GM23338 (cell line): ENCODE data around the gene OR51V1. TPM values are rescaled to one million over a fixed set of nuclear protein-coding genes. Genes with fewer than 3 reads are reported as not detected.

Source experiments
- ATAC-seq: fragments of 200-7000 bp; cut with Tn5 transposase; 3 replicates; pipeline ENCODE4 v1.9.1; 2020
- DNase-seq: peaks from one replicate; pipeline ENCODE4 v3.0.0-alpha.2; 2015; ENCODE audit warnings: low spot score
- H2AFZ ChIP-seq: fragments of 200-600 bp; sonication (generic); 2 replicates; pipeline ENCODE4 v1.8.0; 2016; ENCODE audit warnings: antibody characterized with exemption, mild to moderate bottlenecking, moderate library complexity
- H3F3A ChIP-seq: fragments of 200-600 bp; sonication (generic); replicated peaks from 2 replicates; pipeline ENCODE4 v1.8.0; 2017; ENCODE audit warnings: antibody characterized with exemption, mixed run types, low read depth
- H3K27ac ChIP-seq: fragments of 200-600 bp; sonication (generic); 2 replicates; pipeline ENCODE4 v1.6.1; 2016; ENCODE audit warnings: low read depth
- H3K27me3 ChIP-seq: fragments of 200-600 bp; sonication (generic); 2 replicates; pipeline ENCODE4 v1.8.0; 2016; ENCODE audit warnings: mild to moderate bottlenecking, mixed run types, moderate library complexity; ENCODE audit not compliant: insufficient read depth
- H3K36me3 ChIP-seq: fragments of 200-600 bp; sonication (generic); 2 replicates; pipeline ENCODE4 v1.8.0; 2016; ENCODE audit warnings: mild to moderate bottlenecking; ENCODE audit not compliant: insufficient read depth
- H3K4me1 ChIP-seq: fragments of 200-600 bp; sonication (generic); 2 replicates; pipeline ENCODE4 v1.8.0; 2016; ENCODE audit warnings: mild to moderate bottlenecking, moderate library complexity; ENCODE audit not compliant: insufficient read depth
- H3K4me2 ChIP-seq: fragments of 200-600 bp; sonication (generic); 2 replicates; pipeline ENCODE4 v1.7.1; 2017; ENCODE audit warnings: mixed run types
- H3K4me3 ChIP-seq: fragments of 200-600 bp; sonication (generic); 2 replicates; pipeline ENCODE4 v1.6.1; 2016; ENCODE audit warnings: mixed run types
- H3K79me2 ChIP-seq: fragments of 200-600 bp; sonication (generic); replicated peaks from 2 replicates; pipeline ENCODE4 v1.8.0; 2017; ENCODE audit warnings: mild to moderate bottlenecking; ENCODE audit not compliant: insufficient read depth
- H3K9me2 ChIP-seq: fragments of 200-600 bp; sonication (generic); 2 replicates; pipeline ENCODE4 v1.8.0; 2017; ENCODE audit not compliant: insufficient read depth
- H4K20me1 ChIP-seq: fragments of 200-600 bp; sonication (generic); replicated peaks from 2 replicates; pipeline ENCODE4 v1.8.0; 2017; ENCODE audit warnings: mild to moderate bottlenecking; ENCODE audit not compliant: insufficient read depth
- H3K27ac Mint-ChIP-seq: 2 replicates; pipeline ENCODE4 v1.8.0; 2020; ENCODE audit warnings: inconsistent platforms, mild to moderate bottlenecking, moderate library complexity, mixed read lengths
- H3K27me3 Mint-ChIP-seq: 3 replicates; pipeline ENCODE4 v1.8.0; 2022; ENCODE audit warnings: low read depth, mild to moderate bottlenecking, moderate library complexity, mixed read lengths, inconsistent platforms; ENCODE audit not compliant: insufficient read depth, poor library complexity
- H3K36me3 Mint-ChIP-seq: 3 replicates; pipeline ENCODE4 v1.8.0; 2021; ENCODE audit warnings: low read depth, mild to moderate bottlenecking, inconsistent platforms, moderate library complexity, mixed read lengths
- H3K4me1 Mint-ChIP-seq: 3 replicates; pipeline ENCODE4 v1.8.0; 2020; ENCODE audit warnings: mild to moderate bottlenecking, inconsistent platforms, mixed read lengths
- H3K4me3 Mint-ChIP-seq: 3 replicates; pipeline ENCODE4 v1.8.0; 2021; ENCODE audit warnings: moderate library complexity, mild to moderate bottlenecking, inconsistent platforms, mixed read lengths
- H3K9me3 Mint-ChIP-seq: 3 replicates; pipeline ENCODE4 v1.8.0; 2020; ENCODE audit warnings: moderate library complexity, mild to moderate bottlenecking, inconsistent platforms, mixed read lengths
- CREB1 ChIP-seq: fragments of 250-450 bp; sonication (Bioruptor Pico); IDR thresholded peaks from 2 replicates; pipeline ENCODE4 v1.5.0; 2020; ENCODE audit warnings: low read depth, mild to moderate bottlenecking, moderate library complexity
- EZH2 ChIP-seq: fragments of 200-600 bp; sonication (generic); IDR thresholded peaks from one replicate; pipeline ENCODE4 v1.8.0; 2017; ENCODE audit warnings: antibody characterized with exemption, mild to moderate bottlenecking, low read depth; ENCODE audit not compliant: unreplicated experiment
- EZH2phosphoT487 ChIP-seq: fragments of 200-600 bp; sonication (generic); IDR thresholded peaks from one replicate; pipeline ENCODE4 v1.8.1; 2018; ENCODE audit warnings: antibody characterized with exemption; ENCODE audit not compliant: unreplicated experiment
- ZNF114 ChIP-seq: fragments of 250-450 bp; sonication (Bioruptor Pico); IDR thresholded peaks from 2 replicates; pipeline ENCODE4 v1.5.0; 2020; ENCODE audit warnings: mild to moderate bottlenecking, moderate library complexity
- polyA plus RNA-seq: library from polyadenylated mRNA; unstranded; fragments of >200 nt; fragmentation: Nextera tagmentation; extraction: Ambion mirVana; gene quantifications from 2 replicates; pipeline ENCODE4 v1.2.1, GENCODE V29; 2016
- total RNA-seq: library from RNA; depleted of rRNA; stranded (reverse); fragments of >200 nt; shearing (Covaris generic); gene quantifications from 2 replicates; pipeline ENCODE4 v1.2.3, GENCODE V29; 2014
- TF ChIP-seq, protein P1 (sequence below): fragments of 250-450 bp; sonication (Bioruptor Pico); IDR thresholded peaks from 2 replicates; pipeline ENCODE4 v1.5.0; 2020; ENCODE audit warnings: mild to moderate bottlenecking, moderate library complexity
- TF ChIP-seq, protein P2 (sequence below), 2 experiments: fragments of 200-600 bp in 1 of 2; sonication (generic) in 1 of 2; conservative IDR thresholded peaks; 2 replicates each; pipeline versions ENCODE4 v1.5.1 to v1.6.1; 2016 to 2017; ENCODE audit warnings: antibody characterized with exemption in 2 of 2, low read depth in 2 of 2, mild to moderate bottlenecking in 2 of 2, moderate library complexity in 1 of 2
- TF ChIP-seq, protein P3 (sequence below): IDR thresholded peaks from one replicate; pipeline ENCODE4 v1.6.1; 2018; ENCODE audit warnings: antibody characterized with exemption; ENCODE audit not compliant: unreplicated experiment
- TF ChIP-seq, protein P4 (sequence below): IDR thresholded peaks from 2 replicates; pipeline ENCODE4 v1.6.1; 2016; ENCODE audit warnings: antibody characterized with exemption

Gene OR51V1
- total and polyA plus RNA-seq, 2 experiments from 2014 or later, result not detected

DNA sequence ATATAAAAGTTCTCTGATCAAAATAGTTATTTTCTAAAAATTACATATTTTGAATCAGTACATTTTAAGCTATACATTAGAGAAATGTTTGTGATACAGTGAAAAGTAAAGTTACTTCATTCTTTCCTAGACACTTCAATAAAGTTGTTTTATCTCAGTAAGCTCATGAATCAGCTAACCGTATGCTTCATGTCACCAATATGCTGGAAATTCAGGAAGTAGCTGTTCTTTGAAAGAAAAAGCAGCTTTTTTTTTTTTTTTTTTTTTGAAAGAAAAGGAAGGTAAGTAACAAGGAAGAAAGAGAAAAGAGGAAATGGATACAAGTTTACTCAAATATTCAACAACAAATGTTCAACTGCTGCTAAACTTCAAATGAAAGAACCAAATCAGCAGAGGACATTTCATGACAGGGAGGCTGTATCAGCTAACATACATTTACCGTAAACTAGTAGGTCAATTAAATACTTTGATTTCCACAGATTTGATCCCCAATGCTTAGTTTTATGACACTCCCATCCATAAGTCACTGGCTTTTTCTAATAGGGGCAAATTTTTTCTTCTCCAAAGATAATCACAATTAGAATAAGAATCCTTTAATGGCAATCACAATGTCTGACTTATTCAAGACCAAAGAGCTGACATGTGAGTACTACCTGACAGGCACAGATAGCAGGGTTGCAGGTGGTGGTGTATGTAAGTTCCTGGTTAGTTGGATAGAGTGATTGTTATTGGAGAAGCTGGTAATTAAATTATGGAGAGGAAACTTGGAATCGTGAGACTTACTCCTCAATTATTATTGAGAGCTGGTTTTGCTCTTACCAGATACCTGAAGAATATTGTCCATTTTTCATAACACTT, 46.7 kb downstream of the OR51V1 start (continued):
- TF ChIP-seq, protein P1, sequence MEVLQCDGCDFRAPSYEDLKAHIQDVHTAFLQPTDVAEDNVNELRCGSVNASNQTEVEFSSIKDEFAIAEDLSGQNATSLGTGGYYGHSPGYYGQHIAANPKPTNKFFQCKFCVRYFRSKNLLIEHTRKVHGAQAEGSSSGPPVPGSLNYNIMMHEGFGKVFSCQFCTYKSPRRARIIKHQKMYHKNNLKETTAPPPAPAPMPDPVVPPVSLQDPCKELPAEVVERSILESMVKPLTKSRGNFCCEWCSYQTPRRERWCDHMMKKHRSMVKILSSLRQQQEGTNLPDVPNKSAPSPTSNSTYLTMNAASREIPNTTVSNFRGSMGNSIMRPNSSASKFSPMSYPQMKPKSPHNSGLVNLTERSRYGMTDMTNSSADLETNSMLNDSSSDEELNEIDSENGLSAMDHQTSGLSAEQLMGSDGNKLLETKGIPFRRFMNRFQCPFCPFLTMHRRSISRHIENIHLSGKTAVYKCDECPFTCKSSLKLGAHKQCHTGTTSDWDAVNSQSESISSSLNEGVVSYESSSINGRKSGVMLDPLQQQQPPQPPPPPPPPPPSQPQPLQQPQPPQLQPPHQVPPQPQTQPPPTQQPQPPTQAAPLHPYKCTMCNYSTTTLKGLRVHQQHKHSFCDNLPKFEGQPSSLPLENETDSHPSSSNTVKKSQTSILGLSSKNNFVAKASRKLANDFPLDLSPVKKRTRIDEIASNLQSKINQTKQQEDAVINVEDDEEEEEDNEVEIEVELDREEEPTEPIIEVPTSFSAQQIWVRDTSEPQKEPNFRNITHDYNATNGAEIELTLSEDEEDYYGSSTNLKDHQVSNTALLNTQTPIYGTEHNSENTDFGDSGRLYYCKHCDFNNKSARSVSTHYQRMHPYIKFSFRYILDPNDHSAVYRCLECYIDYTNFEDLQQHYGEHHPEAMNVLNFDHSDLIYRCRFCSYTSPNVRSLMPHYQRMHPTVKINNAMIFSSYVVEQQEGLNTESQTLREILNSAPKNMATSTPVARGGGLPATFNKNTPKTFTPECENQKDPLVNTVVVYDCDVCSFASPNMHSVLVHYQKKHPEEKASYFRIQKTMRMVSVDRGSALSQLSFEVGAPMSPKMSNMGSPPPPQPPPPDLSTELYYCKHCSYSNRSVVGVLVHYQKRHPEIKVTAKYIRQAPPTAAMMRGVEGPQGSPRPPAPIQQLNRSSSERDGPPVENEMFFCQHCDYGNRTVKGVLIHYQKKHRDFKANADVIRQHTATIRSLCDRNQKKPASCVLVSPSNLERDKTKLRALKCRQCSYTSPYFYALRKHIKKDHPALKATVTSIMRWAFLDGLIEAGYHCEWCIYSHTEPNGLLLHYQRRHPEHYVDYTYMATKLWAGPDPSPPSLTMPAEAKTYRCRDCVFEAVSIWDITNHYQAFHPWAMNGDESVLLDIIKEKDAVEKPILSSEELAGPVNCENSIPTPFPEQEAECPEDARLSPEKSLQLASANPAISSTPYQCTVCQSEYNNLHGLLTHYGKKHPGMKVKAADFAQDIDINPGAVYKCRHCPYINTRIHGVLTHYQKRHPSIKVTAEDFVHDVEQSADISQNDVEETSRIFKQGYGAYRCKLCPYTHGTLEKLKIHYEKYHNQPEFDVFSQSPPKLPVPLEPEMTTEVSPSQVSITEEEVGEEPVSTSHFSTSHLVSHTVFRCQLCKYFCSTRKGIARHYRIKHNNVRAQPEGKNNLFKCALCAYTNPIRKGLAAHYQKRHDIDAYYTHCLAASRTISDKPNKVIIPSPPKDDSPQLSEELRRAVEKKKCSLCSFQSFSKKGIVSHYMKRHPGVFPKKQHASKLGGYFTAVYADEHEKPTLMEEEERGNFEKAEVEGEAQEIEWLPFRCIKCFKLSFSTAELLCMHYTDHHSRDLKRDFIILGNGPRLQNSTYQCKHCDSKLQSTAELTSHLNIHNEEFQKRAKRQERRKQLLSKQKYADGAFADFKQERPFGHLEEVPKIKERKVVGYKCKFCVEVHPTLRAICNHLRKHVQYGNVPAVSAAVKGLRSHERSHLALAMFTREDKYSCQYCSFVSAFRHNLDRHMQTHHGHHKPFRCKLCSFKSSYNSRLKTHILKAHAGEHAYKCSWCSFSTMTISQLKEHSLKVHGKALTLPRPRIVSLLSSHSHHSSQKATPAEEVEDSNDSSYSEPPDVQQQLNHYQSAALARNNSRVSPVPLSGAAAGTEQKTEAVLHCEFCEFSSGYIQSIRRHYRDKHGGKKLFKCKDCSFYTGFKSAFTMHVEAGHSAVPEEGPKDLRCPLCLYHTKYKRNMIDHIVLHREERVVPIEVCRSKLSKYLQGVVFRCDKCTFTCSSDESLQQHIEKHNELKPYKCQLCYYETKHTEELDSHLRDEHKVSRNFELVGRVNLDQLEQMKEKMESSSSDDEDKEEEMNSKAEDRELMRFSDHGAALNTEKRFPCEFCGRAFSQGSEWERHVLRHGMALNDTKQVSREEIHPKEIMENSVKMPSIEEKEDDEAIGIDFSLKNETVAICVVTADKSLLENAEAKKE (CRISPR knock-in tag), result no peak
- TF ChIP-seq EZH2 (no peak), CREB1 (CRISPR knock-in tag) (no peak)

DNA sequence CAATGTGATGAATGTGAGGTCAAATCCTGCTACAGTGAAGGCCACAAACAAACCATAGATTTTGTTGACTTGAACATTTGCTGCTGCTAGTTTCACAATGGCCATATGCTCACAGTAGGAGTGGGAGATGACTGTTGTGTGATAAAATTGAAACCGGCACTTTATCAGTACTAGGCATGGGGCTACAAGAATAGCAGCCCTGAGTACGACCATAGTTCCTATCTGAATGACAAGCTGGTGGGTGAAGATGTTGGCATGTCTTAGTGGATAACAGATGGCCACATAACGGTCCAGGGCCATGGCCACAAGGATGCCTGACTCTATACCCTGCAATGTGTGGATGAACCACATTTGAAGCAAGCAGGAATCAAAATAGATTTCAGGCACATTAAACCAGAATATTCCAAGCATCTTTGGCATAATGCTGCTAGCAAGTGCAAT, 48.7 kb downstream of the OR51V1 start:
- no peaks in the 10 kb centered on the region for H3K36me3 Mint-ChIP-seq
- no peaks in the 10 kb centered on the region for H3K27me3 Mint-ChIP-seq
- Histone ChIP-seq H4K20me1 (no peaks in the 10 kb centered on the region), H3K36me3 (no peaks in the 10 kb centered on the region), H3F3A (no peaks in the 10 kb centered on the region), H3K4me2 (no peak overlapping the region), H3K27me3 (no peaks in the 10 kb centered on the region), H3K27ac (no peak overlapping the region), H3K4me3 (no peak overlapping the region), H3K9me2 (no peaks in the 10 kb centered on the region), H2AFZ (no peak overlapping the region), H3K79me2 (no peaks in the 10 kb centered on the region), H3K4me1 (peaks cover 6% of the 10 kb centered on the region; the same call in 1 of the 2 replicates)
- H3K4me3 Mint-ChIP-seq, result no peak overlapping the region
- ATAC-seq (no peak), DNase-seq (no peak)
- H3K27ac Mint-ChIP-seq, result no peak overlapping the region
- peaks cover 6% of the 10 kb centered on the region; the same call in 2 of the 3 replicates for H3K4me1 Mint-ChIP-seq
- H3K9me3 Mint-ChIP-seq, result no peaks in the 10 kb centered on the region
- TF ChIP-seq, protein P2, sequence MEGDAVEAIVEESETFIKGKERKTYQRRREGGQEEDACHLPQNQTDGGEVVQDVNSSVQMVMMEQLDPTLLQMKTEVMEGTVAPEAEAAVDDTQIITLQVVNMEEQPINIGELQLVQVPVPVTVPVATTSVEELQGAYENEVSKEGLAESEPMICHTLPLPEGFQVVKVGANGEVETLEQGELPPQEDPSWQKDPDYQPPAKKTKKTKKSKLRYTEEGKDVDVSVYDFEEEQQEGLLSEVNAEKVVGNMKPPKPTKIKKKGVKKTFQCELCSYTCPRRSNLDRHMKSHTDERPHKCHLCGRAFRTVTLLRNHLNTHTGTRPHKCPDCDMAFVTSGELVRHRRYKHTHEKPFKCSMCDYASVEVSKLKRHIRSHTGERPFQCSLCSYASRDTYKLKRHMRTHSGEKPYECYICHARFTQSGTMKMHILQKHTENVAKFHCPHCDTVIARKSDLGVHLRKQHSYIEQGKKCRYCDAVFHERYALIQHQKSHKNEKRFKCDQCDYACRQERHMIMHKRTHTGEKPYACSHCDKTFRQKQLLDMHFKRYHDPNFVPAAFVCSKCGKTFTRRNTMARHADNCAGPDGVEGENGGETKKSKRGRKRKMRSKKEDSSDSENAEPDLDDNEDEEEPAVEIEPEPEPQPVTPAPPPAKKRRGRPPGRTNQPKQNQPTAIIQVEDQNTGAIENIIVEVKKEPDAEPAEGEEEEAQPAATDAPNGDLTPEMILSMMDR (conservative IDR thresholded peaks at IDR 0.05; ENCODE audit: low read depth in 2 of 2), result no peak
- TF ChIP-seq EZH2phosphoT487, result no peak
- TF ChIP-seq, protein P3, sequence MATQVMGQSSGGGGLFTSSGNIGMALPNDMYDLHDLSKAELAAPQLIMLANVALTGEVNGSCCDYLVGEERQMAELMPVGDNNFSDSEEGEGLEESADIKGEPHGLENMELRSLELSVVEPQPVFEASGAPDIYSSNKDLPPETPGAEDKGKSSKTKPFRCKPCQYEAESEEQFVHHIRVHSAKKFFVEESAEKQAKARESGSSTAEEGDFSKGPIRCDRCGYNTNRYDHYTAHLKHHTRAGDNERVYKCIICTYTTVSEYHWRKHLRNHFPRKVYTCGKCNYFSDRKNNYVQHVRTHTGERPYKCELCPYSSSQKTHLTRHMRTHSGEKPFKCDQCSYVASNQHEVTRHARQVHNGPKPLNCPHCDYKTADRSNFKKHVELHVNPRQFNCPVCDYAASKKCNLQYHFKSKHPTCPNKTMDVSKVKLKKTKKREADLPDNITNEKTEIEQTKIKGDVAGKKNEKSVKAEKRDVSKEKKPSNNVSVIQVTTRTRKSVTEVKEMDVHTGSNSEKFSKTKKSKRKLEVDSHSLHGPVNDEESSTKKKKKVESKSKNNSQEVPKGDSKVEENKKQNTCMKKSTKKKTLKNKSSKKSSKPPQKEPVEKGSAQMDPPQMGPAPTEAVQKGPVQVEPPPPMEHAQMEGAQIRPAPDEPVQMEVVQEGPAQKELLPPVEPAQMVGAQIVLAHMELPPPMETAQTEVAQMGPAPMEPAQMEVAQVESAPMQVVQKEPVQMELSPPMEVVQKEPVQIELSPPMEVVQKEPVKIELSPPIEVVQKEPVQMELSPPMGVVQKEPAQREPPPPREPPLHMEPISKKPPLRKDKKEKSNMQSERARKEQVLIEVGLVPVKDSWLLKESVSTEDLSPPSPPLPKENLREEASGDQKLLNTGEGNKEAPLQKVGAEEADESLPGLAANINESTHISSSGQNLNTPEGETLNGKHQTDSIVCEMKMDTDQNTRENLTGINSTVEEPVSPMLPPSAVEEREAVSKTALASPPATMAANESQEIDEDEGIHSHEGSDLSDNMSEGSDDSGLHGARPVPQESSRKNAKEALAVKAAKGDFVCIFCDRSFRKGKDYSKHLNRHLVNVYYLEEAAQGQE, result no peak
- TF ChIP-seq, protein P4, sequence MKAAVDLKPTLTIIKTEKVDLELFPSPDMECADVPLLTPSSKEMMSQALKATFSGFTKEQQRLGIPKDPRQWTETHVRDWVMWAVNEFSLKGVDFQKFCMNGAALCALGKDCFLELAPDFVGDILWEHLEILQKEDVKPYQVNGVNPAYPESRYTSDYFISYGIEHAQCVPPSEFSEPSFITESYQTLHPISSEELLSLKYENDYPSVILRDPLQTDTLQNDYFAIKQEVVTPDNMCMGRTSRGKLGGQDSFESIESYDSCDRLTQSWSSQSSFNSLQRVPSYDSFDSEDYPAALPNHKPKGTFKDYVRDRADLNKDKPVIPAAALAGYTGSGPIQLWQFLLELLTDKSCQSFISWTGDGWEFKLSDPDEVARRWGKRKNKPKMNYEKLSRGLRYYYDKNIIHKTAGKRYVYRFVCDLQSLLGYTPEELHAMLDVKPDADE, result no peak
- TF ChIP-seq ZNF114, result no peak
